B cell (primary cell): Measurements from ENCODE around the gene GGT7. TPM values are rescaled to one million over a fixed set of nuclear protein-coding genes. Genes with fewer than 3 reads are reported as not detected.

Source experiments
- ATAC-seq: fragments of 200-7000 bp; cut with Tn5 transposase; one replicate; pipeline ENCODE4 v1.10.0; 2021; ENCODE audit warnings: low read depth, mild to moderate bottlenecking, moderate number of reproducible peaks, moderate library complexity
- CTCF ChIA-PET: fragments of 350-600 bp; sonication (Branson Sonifier 250); formaldehyde crosslinking; loops from one replicate; lab custom pipeline; 2021; ENCODE audit warnings: antibody characterized with exemption, inconsistent platforms; lab: Charles Lee
- POLR2A ChIA-PET: fragments of 350-600 bp; sonication (Branson Sonifier 250); formaldehyde crosslinking; loops from one replicate; lab custom pipeline; 2021; ENCODE audit warnings: antibody characterized with exemption; lab: Charles Lee
- DNase-seq: peaks from one replicate; pipeline ENCODE4 v3.0.0; 2013
- H2AFZ ChIP-seq: 2 replicates; pipeline ENCODE4 v1.6.1; 2012; ENCODE audit warnings: mild to moderate bottlenecking, low read depth, low read length; ENCODE audit not compliant: insufficient read depth, poor library complexity, severe bottlenecking
- H3K27ac ChIP-seq, 2 donors: 1 replicate in 1 of 2; 2 replicates in 1 of 2; pipeline ENCODE4 v1.5.1; 2012 to 2013; ENCODE audit warnings: low read length in 2 of 2, mild to moderate bottlenecking in 2 of 2, moderate library complexity in 1 of 2
- H3K27me3 ChIP-seq, 4 experiments: fragments of 200-600 bp in 1 of 4; sonication (generic) in 1 of 4; replicated peaks in 1 of 4; 1 replicate in 2 of 4; 2 replicates in 2 of 4; pipeline versions ENCODE4 v1.6.1 to v1.7.0; 2013 to 2016; ENCODE audit warnings: low read length in 3 of 4, mild to moderate bottlenecking in 2 of 4, mixed read lengths in 1 of 4, moderate library complexity in 1 of 4; ENCODE audit not compliant: insufficient read depth in 4 of 4, control insufficient read depth in 3 of 4; ENCODE audit errors: control extremely low read depth in 1 of 4
- H3K36me3 ChIP-seq, 2 experiments: replicated peaks in 1 of 2; 1 replicate in 1 of 2; 2 replicates in 1 of 2; pipeline versions ENCODE4 v1.6.1 to v1.7.1; 2013; ENCODE audit warnings: low read length in 1 of 2; ENCODE audit not compliant: insufficient read depth in 2 of 2, control insufficient read depth in 1 of 2; ENCODE audit errors: control extremely low read depth in 1 of 2, extremely low read depth in 1 of 2
- H3K4me1 ChIP-seq, 2 donors: fragments of 200-600 bp in 1 of 2; sonication (generic) in 1 of 2; 1 replicate in 1 of 2; 2 replicates in 1 of 2; pipeline versions ENCODE4 v1.5.1 to v1.6.1; 2013 to 2017; ENCODE audit warnings: low read length in 2 of 2; ENCODE audit not compliant: control insufficient read depth in 2 of 2, insufficient read depth in 2 of 2
- H3K4me2 ChIP-seq: replicated peaks from 2 replicates; pipeline ENCODE3; 2012; ENCODE audit warnings: mild to moderate bottlenecking, low read depth, low read length; ENCODE audit not compliant: poor library complexity, severe bottlenecking
- H3K4me3 ChIP-seq, 5 experiments: fragments of 200-600 bp in 1 of 5; sonication (generic) in 1 of 5; 1 replicate in 3 of 5; 2 replicates in 2 of 5; pipeline versions ENCODE4 v1.5.1 to v1.7.0; 2011 to 2016; ENCODE audit warnings: low read length in 4 of 5, mild to moderate bottlenecking in 4 of 5, low read depth in 2 of 5, control low read depth in 1 of 5, moderate library complexity in 1 of 5; ENCODE audit not compliant: insufficient read depth in 1 of 5; ENCODE audit errors: control extremely low read depth in 1 of 5, extremely low read depth in 1 of 5
- H3K79me2 ChIP-seq: fragments of 200-600 bp; sonication (generic); one replicate; pipeline ENCODE4 v1.6.0; 2016; ENCODE audit warnings: low read length; ENCODE audit not compliant: control insufficient read depth, insufficient read depth
- H3K9ac ChIP-seq: fragments of 200-600 bp; sonication (generic); 2 replicates; pipeline ENCODE4 v1.6.1; 2017; ENCODE audit warnings: mild to moderate bottlenecking, low read length, moderate library complexity
- H3K9me3 ChIP-seq, 3 donors: one replicate each; pipeline versions ENCODE4 v1.6.1 to v1.7.1; 2013; ENCODE audit warnings: low read length in 2 of 3; ENCODE audit not compliant: control insufficient read depth in 2 of 3, insufficient read depth in 1 of 3; ENCODE audit errors: control extremely low read depth in 1 of 3
- H4K20me1 ChIP-seq: 2 replicates; pipeline ENCODE4 v1.6.0; 2012; ENCODE audit warnings: mild to moderate bottlenecking, low read length; ENCODE audit not compliant: insufficient read depth, control insufficient read depth, poor library complexity, severe bottlenecking
- H3K27ac Mint-ChIP-seq: one replicate; pipeline ENCODE4 v1.8.0; 2021; ENCODE audit warnings: mixed read lengths
- H3K27me3 Mint-ChIP-seq: one replicate; pipeline ENCODE4 v1.8.0; 2021; ENCODE audit warnings: mixed read lengths
- H3K4me1 Mint-ChIP-seq: one replicate; pipeline ENCODE4 v1.8.0; 2021; ENCODE audit warnings: mixed read lengths
- H3K4me3 Mint-ChIP-seq: one replicate; pipeline ENCODE4 v1.8.0; 2021; ENCODE audit warnings: mixed read lengths
- H3K9me3 Mint-ChIP-seq: one replicate; pipeline ENCODE4 v1.8.0; 2022; ENCODE audit warnings: mixed read lengths; ENCODE audit not compliant: insufficient read depth
- EZH2 ChIP-seq: IDR thresholded peaks from 2 replicates; pipeline ENCODE4 v1.6.1; 2012; ENCODE audit warnings: borderline replicate concordance, low read depth, mild to moderate bottlenecking, moderate library complexity, low read length; ENCODE audit not compliant: insufficient read depth, poor library complexity, severe bottlenecking
- WGBS: methylation state at CpG from one replicate; pipeline ENCODE4 v1.1.5; 2013; ENCODE audit warnings: missing lambda C conversion rate; ENCODE audit not compliant: insufficient coverage; 5-methylcytosine and 5-hydroxymethylcytosine counted together
- intact Hi-C: fragments of 100-400 bp; cut with micrococcal nuclease; formaldehyde crosslinking; loops from one replicate; pipeline ENCODE4 v1.10.0; 2022
- polyA plus RNA-seq: library from polyadenylated mRNA; depleted of rRNA; stranded (reverse); fragments of >200 nt; gene quantifications from 2 replicates; pipeline ENCODE4 v1.2.3, GENCODE V29; 2012
- total RNA-seq, 2 donors: library from RNA; stranded (reverse); fragments of 120-200 nt in 1 of 2; gene quantifications; 1 replicate in 1 of 2; 2 replicates in 1 of 2; pipeline versions ENCODE4 v1.2.3 to v1.2.4, GENCODE V29; 2013 to 2022
- TF ChIP-seq, protein P1 (sequence below): fragments of 200-600 bp; IDR thresholded peaks from one replicate; pipeline ENCODE4 v1.8.0; 2022; ENCODE audit warnings: antibody characterized with exemption, mild to moderate bottlenecking

Gene GGT7
- total and polyA plus RNA-seq, 2 donors (not counting 1 experiment from before 2014, with no cell fraction given) = 28.6 to 31.9 TPM

DNA sequence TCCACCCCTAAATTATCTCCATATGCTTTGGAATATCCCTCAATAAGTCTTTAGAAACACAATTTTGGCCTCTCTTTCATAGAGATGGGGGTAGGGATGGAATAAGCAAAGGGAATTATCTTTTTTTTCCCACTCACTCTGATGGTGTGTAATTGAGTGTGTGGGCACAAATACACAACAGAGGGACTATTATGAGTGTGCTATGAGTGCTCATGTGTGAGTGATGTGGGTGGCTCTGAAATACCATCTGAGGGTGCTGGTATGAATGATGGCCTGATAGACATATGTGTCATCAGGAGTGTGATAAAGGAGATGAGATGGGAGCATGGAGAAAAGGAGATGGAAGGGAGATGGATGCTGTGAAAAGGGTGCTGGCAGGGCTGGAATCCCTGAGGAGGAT, 47.4 kb upstream of the GGT7 start:
- POLR2A ChIA-PET = no interaction called here
- H3K79me2 ChIP-seq = no peaks in the 10 kb centered on the region
- DNase-seq = no peak
- H3K4me2 ChIP-seq = no peak overlapping the region
- H3K9ac ChIP-seq = no peak overlapping the region
- no peak overlapping the region for H2AFZ ChIP-seq
- H3K27ac Mint-ChIP-seq = no peak overlapping the region
- no peaks in the 10 kb centered on the region for H3K9me3 Mint-ChIP-seq
- no peaks in the 10 kb centered on the region for H3K27me3 ChIP-seq
- H3K36me3 ChIP-seq = peaks cover 0 to 2% of the 10 kb centered on the region in 2 experiments
- H3K4me1 ChIP-seq = no peaks in the 10 kb centered on the region
- TF ChIP-seq, protein P1, sequence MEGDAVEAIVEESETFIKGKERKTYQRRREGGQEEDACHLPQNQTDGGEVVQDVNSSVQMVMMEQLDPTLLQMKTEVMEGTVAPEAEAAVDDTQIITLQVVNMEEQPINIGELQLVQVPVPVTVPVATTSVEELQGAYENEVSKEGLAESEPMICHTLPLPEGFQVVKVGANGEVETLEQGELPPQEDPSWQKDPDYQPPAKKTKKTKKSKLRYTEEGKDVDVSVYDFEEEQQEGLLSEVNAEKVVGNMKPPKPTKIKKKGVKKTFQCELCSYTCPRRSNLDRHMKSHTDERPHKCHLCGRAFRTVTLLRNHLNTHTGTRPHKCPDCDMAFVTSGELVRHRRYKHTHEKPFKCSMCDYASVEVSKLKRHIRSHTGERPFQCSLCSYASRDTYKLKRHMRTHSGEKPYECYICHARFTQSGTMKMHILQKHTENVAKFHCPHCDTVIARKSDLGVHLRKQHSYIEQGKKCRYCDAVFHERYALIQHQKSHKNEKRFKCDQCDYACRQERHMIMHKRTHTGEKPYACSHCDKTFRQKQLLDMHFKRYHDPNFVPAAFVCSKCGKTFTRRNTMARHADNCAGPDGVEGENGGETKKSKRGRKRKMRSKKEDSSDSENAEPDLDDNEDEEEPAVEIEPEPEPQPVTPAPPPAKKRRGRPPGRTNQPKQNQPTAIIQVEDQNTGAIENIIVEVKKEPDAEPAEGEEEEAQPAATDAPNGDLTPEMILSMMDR = no peak
- no peak for TF ChIP-seq EZH2
- no peak overlapping the region for H3K4me3 ChIP-seq
- no peaks in the 10 kb centered on the region for H3K9me3 ChIP-seq
- CTCF ChIA-PET = interaction anchor here (0.7 kb wide), 1 partner anchor 1019 kb away, joined by 3 read pairs; no protein-coding TSS in a partner anchor
- intact Hi-C loops = no loop called here
- H3K27ac ChIP-seq = no peak overlapping the region
- no peaks in the 10 kb centered on the region for H3K27me3 Mint-ChIP-seq
- no peaks in the 10 kb centered on the region for H4K20me1 ChIP-seq
- no peak overlapping the region for H3K4me3 Mint-ChIP-seq
- no peak for ATAC-seq
- no peaks in the 10 kb centered on the region for H3K4me1 Mint-ChIP-seq

DNA sequence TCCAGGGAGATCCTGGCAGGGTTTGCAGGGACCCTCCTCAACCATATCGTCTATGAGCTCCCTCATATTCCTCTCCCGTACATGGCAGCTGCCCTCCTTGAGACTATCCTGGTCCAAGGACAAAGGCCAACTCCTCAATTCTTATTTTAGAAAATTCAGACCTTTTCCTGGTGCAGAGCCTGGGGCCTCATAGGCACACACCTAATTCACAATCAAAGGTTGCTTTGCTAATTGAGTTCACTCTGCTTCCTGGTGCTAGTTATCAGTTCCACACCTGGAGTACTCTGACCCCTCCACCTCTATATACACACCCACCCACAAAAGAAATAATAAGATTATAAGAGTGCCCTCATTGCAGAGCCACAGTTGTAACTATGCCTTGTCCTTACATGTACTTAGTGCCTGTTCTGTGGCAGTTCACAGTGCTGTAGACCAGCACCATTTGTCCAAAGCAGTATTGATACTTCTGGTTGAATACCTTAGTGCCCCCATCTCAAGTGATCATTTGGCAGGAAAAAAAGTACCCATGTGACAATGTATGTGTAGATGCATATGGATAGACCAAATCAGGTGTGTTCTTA, 44.2 kb upstream of the GGT7 start:
- Mint-ChIP-seq H3K4me3 (no peak overlapping the region), H3K27me3 (no peaks in the 10 kb centered on the region), H3K27ac (no peak overlapping the region), H3K9me3 (no peaks in the 10 kb centered on the region), H3K4me1 (no peaks in the 10 kb centered on the region)
- H3K27ac ChIP-seq = no peak overlapping the region
- POLR2A ChIA-PET = interaction anchor here (1.1 kb wide), 1 partner anchor 26 kb away, joined by 3 read pairs; no protein-coding TSS in a partner anchor
- no peak overlapping the region for H3K9ac ChIP-seq
- TF ChIP-seq EZH2 = no peak
- TF ChIP-seq, protein P1 = no peak
- no peak for DNase-seq
- no peak overlapping the region for H3K4me2 ChIP-seq
- H3K9me3 ChIP-seq = no peaks in the 10 kb centered on the region
- H2AFZ ChIP-seq = no peak overlapping the region
- H3K79me2 ChIP-seq = no peaks in the 10 kb centered on the region
- no peaks in the 10 kb centered on the region for H3K27me3 ChIP-seq
- H4K20me1 ChIP-seq = no peaks in the 10 kb centered on the region
- intact Hi-C loops = no loop called here
- H3K4me3 ChIP-seq = no peak overlapping the region
- ATAC-seq = no peak
- no peaks in the 10 kb centered on the region for H3K4me1 ChIP-seq
- CTCF ChIA-PET = no interaction called here
- H3K36me3 ChIP-seq = peaks cover 0 to 2% of the 10 kb centered on the region in 2 experiments
- 96% methylated on average over 2 of the region's 2 CpGs for WGBS
